Osteoblast (primary cell): ENCODE data around the gene LSP1. TPM values are rescaled to one million over a fixed set of nuclear protein-coding genes. Genes with fewer than 3 reads are reported as not detected.
A peak's percentile ranks its signal among the peaks of the same experiment; 100 is the strongest.

Source experiments
- DNase-seq: peaks from one replicate; pipeline ENCODE4 v3.0.0; 2011; ENCODE audit warnings: low spot score, mixed read lengths; ENCODE audit not compliant: insufficient read length; ENCODE audit errors: missing footprints
- H2AFZ ChIP-seq: 2 replicates; pipeline ENCODE4 v1.6.0; 2011; ENCODE audit warnings: mild to moderate bottlenecking, low read length
- H3K27ac ChIP-seq: 2 replicates; pipeline ENCODE4 v1.5.1; 2011; ENCODE audit warnings: mild to moderate bottlenecking, low read depth, low read length, moderate library complexity
- H3K27me3 ChIP-seq: 2 replicates; pipeline ENCODE4 v1.6.0; 2012; ENCODE audit warnings: mild to moderate bottlenecking, control low read depth, inconsistent platforms, low read length, moderate library complexity; ENCODE audit not compliant: insufficient read depth
- H3K36me3 ChIP-seq: 2 replicates; pipeline ENCODE4 v1.5.1; 2011; ENCODE audit warnings: mild to moderate bottlenecking, low read length, control low read depth, moderate library complexity; ENCODE audit not compliant: insufficient read depth
- H3K4me1 ChIP-seq: 2 replicates; pipeline ENCODE4 v1.5.1; 2011; ENCODE audit warnings: mild to moderate bottlenecking, low read length, control low read depth, moderate library complexity; ENCODE audit not compliant: insufficient read depth
- H3K4me2 ChIP-seq: 2 replicates; pipeline ENCODE4 v1.6.0; 2011; ENCODE audit warnings: mild to moderate bottlenecking, low read length; ENCODE audit not compliant: insufficient read depth
- H3K4me3 ChIP-seq: fragments of 200-600 bp; sonication (generic); 3 replicates; pipeline ENCODE4 v1.5.1; 2012; ENCODE audit warnings: mild to moderate bottlenecking, low read length, inconsistent platforms; ENCODE audit not compliant: insufficient read depth
- H3K79me2 ChIP-seq: 2 replicates; pipeline ENCODE4 v1.6.0; 2012; ENCODE audit warnings: mild to moderate bottlenecking, low read length, control low read depth, inconsistent platforms; ENCODE audit not compliant: insufficient read depth
- H3K9me3 ChIP-seq: 2 replicates; pipeline ENCODE4 v1.5.1; 2011; ENCODE audit warnings: low read depth, low read length, control low read depth
- H4K20me1 ChIP-seq: 2 replicates; pipeline ENCODE4 v1.6.0; 2012; ENCODE audit warnings: mild to moderate bottlenecking, low read length, control low read depth; ENCODE audit not compliant: insufficient read depth
- CTCF ChIP-seq: IDR thresholded peaks from 2 replicates; pipeline ENCODE4 v1.5.1; 2011; ENCODE audit warnings: mild to moderate bottlenecking, low read depth, low read length, moderate library complexity; ENCODE audit errors: extremely low read depth
- total RNA-seq: library from RNA; depleted of rRNA; stranded (reverse); fragments of >200 nt; gene quantifications from 2 replicates; pipeline ENCODE4 v1.2.3, GENCODE V29; 2012

LSP1 gene
- total RNA-seq, 1 donor = 54.6 TPM

DNA sequence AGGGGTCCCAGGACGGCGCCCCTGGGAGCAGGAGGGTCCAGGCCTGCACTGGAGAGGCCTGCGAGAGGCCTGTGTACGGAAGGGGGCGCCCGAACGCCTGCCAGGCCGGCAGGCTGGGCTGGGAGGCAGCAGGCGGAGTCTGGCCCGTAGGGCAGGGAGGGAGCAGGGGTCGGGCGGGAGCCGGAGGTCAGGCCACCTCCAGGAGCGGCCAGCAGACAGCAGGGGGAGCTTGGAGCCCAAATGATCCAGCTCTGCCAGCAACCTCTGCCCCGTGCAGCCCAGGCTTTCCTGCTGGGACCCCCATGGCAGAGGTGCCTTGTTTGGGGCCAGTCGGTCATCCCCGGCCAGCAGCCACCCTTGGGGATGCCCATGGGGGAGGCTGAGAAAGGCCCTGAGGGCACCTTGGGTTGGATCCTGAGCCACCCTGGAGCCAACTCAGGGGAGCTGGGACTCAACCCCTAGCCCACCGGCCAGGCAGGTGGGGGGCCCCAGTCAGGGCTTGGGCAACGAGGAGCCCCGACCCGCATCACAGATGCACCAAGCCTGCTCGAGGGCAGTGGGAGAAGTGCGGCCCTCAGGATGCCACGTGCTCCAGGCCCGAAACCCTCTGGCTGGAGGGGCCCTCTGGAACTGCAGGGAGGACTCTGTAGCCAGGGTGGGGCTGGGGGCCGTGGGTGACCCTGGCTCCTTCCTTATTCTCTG is 27.7 kb upstream of the LSP1 start:
- Histone ChIP-seq H3K36me3 (no peaks in the 10 kb centered on the region), H3K4me1 (peaks cover 60% of the 10 kb centered on the region), H3K4me2 (no peak overlapping the region), H3K27ac (peak overlapping the region; percentile 94), H3K9me3 (no peaks in the 10 kb centered on the region), H3K79me2 (no peaks in the 10 kb centered on the region), H3K27me3 (no peaks in the 10 kb centered on the region), H4K20me1 (no peaks in the 10 kb centered on the region), H2AFZ (no peak overlapping the region), H3K4me3 (no peak overlapping the region)
- peak; percentile 54 for TF ChIP-seq CTCF
- peak; percentile 96 for DNase-seq

DNA sequence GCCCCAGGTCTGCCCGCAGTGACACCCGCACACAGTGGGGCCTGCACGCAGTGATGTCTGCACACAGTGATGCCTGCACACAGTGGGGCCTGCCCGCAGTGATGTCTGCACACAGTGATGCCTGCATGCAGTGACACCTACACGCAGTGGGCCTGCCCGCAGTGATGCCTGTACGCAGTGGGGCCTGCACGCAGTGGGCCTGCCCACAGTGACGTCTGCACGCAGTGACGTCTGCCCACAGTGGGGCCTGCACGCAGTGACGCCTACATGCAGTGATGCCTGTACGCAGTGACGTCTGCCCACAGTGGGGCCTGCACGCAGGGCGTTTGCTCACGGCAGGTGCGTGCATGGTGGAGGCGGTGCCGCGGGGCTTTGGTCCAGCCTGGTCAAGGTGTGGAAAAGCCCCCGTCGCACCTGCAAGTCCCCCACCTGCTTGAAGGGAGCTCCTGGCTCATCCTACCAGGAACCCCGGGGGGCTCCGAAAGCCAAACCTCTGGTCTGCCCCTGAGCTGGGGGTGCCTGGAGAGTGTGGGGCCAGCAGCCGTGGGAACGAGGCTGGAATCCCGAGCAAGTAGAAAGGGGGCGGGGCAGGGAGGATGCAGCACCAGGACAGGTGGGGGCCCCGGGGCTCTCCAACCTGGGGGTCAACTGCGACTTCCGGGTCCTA is 27.0 kb upstream of the LSP1 start:
- no peaks in the 10 kb centered on the region for H3K9me3 ChIP-seq
- no peaks in the 10 kb centered on the region for H3K36me3 ChIP-seq
- no peaks in the 10 kb centered on the region for H4K20me1 ChIP-seq
- peak overlapping the region; percentile 75 for H3K4me2 ChIP-seq
- H3K4me1 ChIP-seq = peaks cover 56% of the 10 kb centered on the region
- H2AFZ ChIP-seq = no peak overlapping the region
- TF ChIP-seq CTCF = no peak
- no peak overlapping the region for H3K4me3 ChIP-seq
- H3K27ac ChIP-seq = peak overlapping the region; percentile 94
- H3K79me2 ChIP-seq = no peaks in the 10 kb centered on the region
- peak; percentile 76 for DNase-seq
- no peaks in the 10 kb centered on the region for H3K27me3 ChIP-seq

GRCh38 chr11:1826552-1827094 is 26.3 kb upstream of the LSP1 start:
- H4K20me1 ChIP-seq = no peaks in the 10 kb centered on the region
- DNase-seq = peak; percentile 99
- peak overlapping the region; percentile 75 for H3K4me2 ChIP-seq
- H2AFZ ChIP-seq = peak overlapping the region; percentile 73
- H3K79me2 ChIP-seq = no peaks in the 10 kb centered on the region
- H3K4me3 ChIP-seq = peak overlapping the region; percentile 46
- no peaks in the 10 kb centered on the region for H3K36me3 ChIP-seq
- no peaks in the 10 kb centered on the region for H3K9me3 ChIP-seq
- H3K4me1 ChIP-seq = peaks cover 55% of the 10 kb centered on the region
- TF ChIP-seq CTCF = peak; percentile 34
- no peaks in the 10 kb centered on the region for H3K27me3 ChIP-seq
- peak overlapping the region; percentile 94 for H3K27ac ChIP-seq
